Hepatocyte (in vitro differentiated cells): Measurements from ENCODE around the gene ASB2. TPM values are rescaled to one million over a fixed set of nuclear protein-coding genes. Genes with fewer than 3 reads are reported as not detected.

Source experiments
- DNase-seq: peaks from one replicate; pipeline ENCODE4 v3.0.0-alpha.2; 2016; ENCODE audit warnings: low spot score
- H2AFZ ChIP-seq: fragments of 200-600 bp; sonication (generic); 2 replicates; pipeline ENCODE4 v1.6.0; 2016; ENCODE audit warnings: antibody characterized with exemption, mild to moderate bottlenecking
- H3K27ac ChIP-seq: fragments of 200-600 bp; sonication (generic); 2 replicates; pipeline ENCODE4 v1.5.1; 2016; ENCODE audit warnings: mild to moderate bottlenecking
- H3K27me3 ChIP-seq: fragments of 200-600 bp; sonication (generic); 2 replicates; pipeline ENCODE4 v1.6.1; 2016
- H3K36me3 ChIP-seq: fragments of 200-600 bp; sonication (generic); replicated peaks from 2 replicates; pipeline ENCODE4 v1.5.1; 2016; ENCODE audit warnings: low read depth; ENCODE audit not compliant: insufficient read depth
- H3K4me1 ChIP-seq: fragments of 200-600 bp; sonication (generic); 2 replicates; pipeline ENCODE4 v1.5.1; 2016; ENCODE audit warnings: mild to moderate bottlenecking, moderate library complexity; ENCODE audit not compliant: insufficient read depth
- H3K4me2 ChIP-seq: fragments of 200-600 bp; sonication (generic); 2 replicates; pipeline ENCODE4 v1.6.0; 2016
- H3K4me3 ChIP-seq: fragments of 200-600 bp; sonication (generic); 2 replicates; pipeline ENCODE4 v1.5.1; 2016; ENCODE audit warnings: mild to moderate bottlenecking
- H3K79me2 ChIP-seq: fragments of 200-600 bp; sonication (generic); 2 replicates; pipeline ENCODE4 v1.6.0; 2017; ENCODE audit warnings: mild to moderate bottlenecking
- H3K9me2 ChIP-seq: fragments of 200-600 bp; sonication (generic); replicated peaks from 2 replicates; pipeline ENCODE4 v1.6.0; 2017; ENCODE audit warnings: mild to moderate bottlenecking; ENCODE audit not compliant: insufficient read depth
- H3K9me3 ChIP-seq: fragments of 200-600 bp; sonication (generic); 2 replicates; pipeline ENCODE4 v1.5.1; 2016; ENCODE audit warnings: low read depth, mild to moderate bottlenecking
- H4K20me1 ChIP-seq: fragments of 200-600 bp; sonication (generic); 2 replicates; pipeline ENCODE4 v1.6.0; 2016; ENCODE audit warnings: mild to moderate bottlenecking; ENCODE audit not compliant: insufficient read depth, poor library complexity, severe bottlenecking
- CTCF ChIP-seq: fragments of 200-600 bp; sonication (generic); IDR thresholded peaks from 2 replicates; pipeline ENCODE4 v1.5.1; 2016; ENCODE audit warnings: antibody characterized with exemption, mild to moderate bottlenecking; ENCODE audit not compliant: poor library complexity
- EZH2 ChIP-seq: fragments of 200-600 bp; sonication (generic); IDR thresholded peaks from 2 replicates; pipeline ENCODE4 v1.6.1; 2016; ENCODE audit warnings: antibody characterized with exemption, mild to moderate bottlenecking, borderline replicate concordance
- EZH2phosphoT487 ChIP-seq: fragments of 200-600 bp; sonication (generic); IDR thresholded peaks from one replicate; pipeline ENCODE4 v1.6.1; 2018; ENCODE audit warnings: antibody characterized with exemption, mild to moderate bottlenecking, low read depth, moderate library complexity; ENCODE audit not compliant: unreplicated experiment, severe bottlenecking
- WGBS: methylation state at CpG from one replicate; pipeline ENCODE4 v1.1.6; 2016; ENCODE audit warnings: low lambda C conversion rate; ENCODE audit errors: missing lambda C conversion rate; 5-methylcytosine and 5-hydroxymethylcytosine counted together
- polyA plus RNA-seq: library from polyadenylated mRNA; unstranded; fragments of >200 nt; fragmentation: Nextera tagmentation; extraction: Ambion mirVana; gene quantifications from 2 replicates; pipeline ENCODE4 v1.2.1, GENCODE V29; 2016
- total RNA-seq: library from RNA; depleted of rRNA; stranded (reverse); fragments of >200 nt; gene quantifications from 2 replicates; pipeline ENCODE4 v1.2.3, GENCODE V29; 2014

The ASB2 gene
- total and polyA plus RNA-seq, 2 experiments from 2014 or later = 0.27 to 0.53 TPM

DNA sequence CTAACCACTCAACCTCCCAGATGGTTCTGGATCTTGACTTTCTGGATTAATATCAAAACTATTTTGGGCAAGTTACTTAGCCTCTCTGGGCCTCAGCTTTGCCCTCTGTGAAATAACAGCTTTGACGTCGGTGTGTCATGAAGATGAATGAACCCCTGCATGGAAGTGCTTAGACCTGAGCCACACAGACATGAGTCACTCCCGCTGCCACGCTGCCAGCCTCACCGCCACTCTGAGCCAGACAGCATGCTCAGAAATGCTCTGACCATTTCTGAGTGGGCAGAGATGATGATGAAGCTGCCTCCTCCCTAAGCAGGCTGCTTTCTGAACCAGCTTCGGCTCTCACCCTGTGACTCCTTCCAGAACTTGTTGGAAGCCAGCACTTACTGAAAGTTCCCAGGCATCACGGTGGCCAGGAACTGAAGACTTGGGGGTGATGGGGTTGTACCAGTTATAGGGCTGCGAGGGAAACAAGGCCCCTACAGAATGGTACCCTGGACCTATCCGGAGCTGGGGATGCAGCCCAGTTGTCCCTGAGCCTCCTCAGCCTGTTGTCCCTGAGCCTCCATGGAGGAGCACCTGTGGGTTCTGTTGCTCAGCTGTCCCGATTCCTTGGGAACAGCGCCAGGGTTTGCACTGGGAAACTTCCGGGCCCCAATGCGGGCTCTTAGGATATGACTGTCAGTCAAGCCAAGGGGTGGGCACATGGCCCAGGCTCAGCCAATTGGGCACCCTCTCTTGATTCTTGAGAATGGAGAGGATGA, 18.7 kb upstream of the ASB2 start:
- Histone ChIP-seq H3K4me3 (no peak overlapping the region), H3K9me3 (no peaks in the 10 kb centered on the region), H3K4me2 (no peak overlapping the region), H4K20me1 (no peaks in the 10 kb centered on the region), H3K9me2 (no peaks in the 10 kb centered on the region), H3K27me3 (no peaks in the 10 kb centered on the region), H3K27ac (no peak overlapping the region), H3K4me1 (peaks cover 7% of the 10 kb centered on the region), H3K36me3 (no peaks in the 10 kb centered on the region), H2AFZ (no peak overlapping the region), H3K79me2 (no peaks in the 10 kb centered on the region)
- DNase-seq = no peak
- WGBS = 83% methylated on average over 13 of the region's 13 CpGs
- no peak for TF ChIP-seq CTCF
- no peak for TF ChIP-seq EZH2
- TF ChIP-seq EZH2phosphoT487 = no peak

DNA sequence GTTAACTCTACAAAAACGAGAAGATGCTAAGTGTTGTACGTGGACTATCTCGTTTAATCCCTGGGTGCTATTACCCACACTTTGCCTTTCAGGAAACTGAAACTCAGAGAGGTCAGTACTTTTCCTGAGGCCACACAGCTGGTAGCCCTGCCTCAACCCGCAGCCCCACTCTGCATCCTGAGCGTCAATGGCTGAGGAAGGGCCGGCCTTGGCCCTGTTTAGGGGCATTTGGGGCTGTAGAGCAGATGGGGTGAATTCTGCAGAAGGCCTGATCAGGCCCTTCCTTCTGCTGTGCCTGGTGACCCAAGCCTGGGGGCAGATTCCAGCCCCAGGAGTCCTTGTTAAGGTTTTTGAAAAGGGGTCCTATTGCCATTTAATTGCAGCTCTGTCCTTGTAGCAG, 17.0 kb upstream of the ASB2 start:
- WGBS = 87% methylated on average over 6 of the region's 6 CpGs
- no peaks in the 10 kb centered on the region for H3K79me2 ChIP-seq
- no peak overlapping the region for H3K4me3 ChIP-seq
- H3K4me2 ChIP-seq = no peak overlapping the region
- H2AFZ ChIP-seq = no peak overlapping the region
- no peak for DNase-seq
- TF ChIP-seq EZH2phosphoT487 (no peak), CTCF (no peak), EZH2 (no peak)
- H3K9me2 ChIP-seq = no peaks in the 10 kb centered on the region
- H3K27ac ChIP-seq = no peak overlapping the region
- no peaks in the 10 kb centered on the region for H3K36me3 ChIP-seq
- no peaks in the 10 kb centered on the region for H3K27me3 ChIP-seq
- no peaks in the 10 kb centered on the region for H4K20me1 ChIP-seq
- peaks cover 5% of the 10 kb centered on the region for H3K4me1 ChIP-seq
- H3K9me3 ChIP-seq = no peaks in the 10 kb centered on the region

- no peak for TF ChIP-seq CTCF
- TF ChIP-seq EZH2phosphoT487 = no peak
- no peak for TF ChIP-seq EZH2
- no peaks in the 10 kb centered on the region for H3K27me3 ChIP-seq
- no peak overlapping the region for H3K4me3 ChIP-seq
- WGBS = 99% methylated on average over 4 of the region's 4 CpGs
- no peaks in the 10 kb centered on the region for H3K9me2 ChIP-seq
- H3K79me2 ChIP-seq = no peaks in the 10 kb centered on the region
- H3K4me1 ChIP-seq = no peaks in the 10 kb centered on the region
- no peak for DNase-seq
- H3K27ac ChIP-seq = no peak overlapping the region
- H2AFZ ChIP-seq = no peak overlapping the region
- no peak overlapping the region for H3K4me2 ChIP-seq
- no peaks in the 10 kb centered on the region for H3K36me3 ChIP-seq
- no peaks in the 10 kb centered on the region for H4K20me1 ChIP-seq
- H3K9me3 ChIP-seq = no peaks in the 10 kb centered on the region
Observed at GRCh38 chr14:93991649-93992048, 15.3 kb upstream of the ASB2 start.
